ENCODE measurements around the gene LINGO3. TPM values are rescaled to one million over a fixed set of nuclear protein-coding genes. Genes with fewer than 3 reads are reported as not detected.

LINGO3 gene
- total RNA-seq, 2 donors from 2014 or later: 0.20 to 1.0 TPM

DNA sequence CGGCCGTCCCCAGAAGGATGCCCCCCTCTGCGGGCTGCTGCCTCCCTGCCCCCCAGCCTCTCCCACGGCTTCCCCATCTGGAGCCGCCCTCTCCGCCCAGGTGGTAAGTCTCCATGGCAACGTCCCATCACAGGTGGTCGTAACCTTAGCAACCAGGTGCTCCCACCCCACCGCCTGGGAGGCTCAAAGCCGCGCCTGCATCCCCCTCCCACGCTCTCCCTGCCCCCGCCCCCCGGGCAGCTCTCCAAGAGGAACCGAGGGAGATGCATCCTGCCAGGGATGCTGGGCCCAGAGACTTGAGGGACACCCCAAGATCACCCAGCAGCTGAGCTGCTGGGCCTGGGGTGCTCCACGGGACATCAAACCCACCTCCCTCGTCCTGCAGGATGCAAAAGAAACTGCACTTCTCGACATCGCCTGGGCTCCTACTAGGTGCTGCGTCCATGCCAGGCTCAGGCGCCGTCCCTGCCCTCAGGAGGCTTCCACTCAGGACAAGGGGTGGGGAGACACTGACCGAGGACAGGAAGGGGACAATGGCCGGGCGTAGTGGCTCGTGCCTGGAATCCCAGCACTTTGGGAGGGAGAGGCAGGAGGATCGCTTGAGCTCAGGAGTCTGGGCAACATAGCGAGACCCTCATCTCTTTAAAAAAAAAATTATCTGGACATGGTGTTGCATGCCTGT is 5.0 kb upstream of the LINGO3 start:
- Histone ChIP-seq H3K4me3 (ENCODE audit: low read length) (no peak overlapping the region), H3K4me1 (ENCODE audit: control insufficient read depth, insufficient read depth, low read length) (no peaks in the 10 kb centered on the region), H3K9ac (ENCODE audit: extremely low read depth, low read length, poor library complexity, severe bottlenecking) (no peak overlapping the region), H3K27me3 (ENCODE audit: control insufficient read depth, insufficient read depth, low read length, poor library complexity, severe bottlenecking) (peaks cover 13% of the 10 kb centered on the region), H3K27ac (ENCODE audit: low read depth, low read length) (no peak overlapping the region), H3K9me3 (ENCODE audit: control insufficient read depth, low read length) (peaks cover 15% of the 10 kb centered on the region), H3K36me3 (ENCODE audit: control insufficient read depth, insufficient read depth, low read length) (no peaks in the 10 kb centered on the region)
- H3K4me3 Mint-ChIP-seq: no peak overlapping the region
- DNase-seq: no peak
- TF ChIP-seq CTCF (conservative IDR thresholded peaks at IDR 0.05): peak; percentile 22
- H3K27me3 Mint-ChIP-seq (ENCODE audit: insufficient read depth): peaks cover 48% of the 10 kb centered on the region
- no peak overlapping the region for H3K27ac Mint-ChIP-seq
- peaks cover 3% of the 10 kb centered on the region for H3K4me1 Mint-ChIP-seq
- peaks cover 14% of the 10 kb centered on the region for H3K9me3 Mint-ChIP-seq
- H3K36me3 Mint-ChIP-seq (ENCODE audit: low read depth): no peaks in the 10 kb centered on the region
- WGBS, 2 experiments (ENCODE audit: insufficient coverage in 1 of 2, insufficient read length in 1 of 2): 65 to 71% methylated on average over 18 to 28 of the region's 28 CpGs

GRCh38 chr19:2311093-2311492 is 3.1 kb upstream of the LINGO3 start:
- no peak for DNase-seq
- H3K4me1 Mint-ChIP-seq: peaks cover 2% of the 10 kb centered on the region
- H3K4me1 ChIP-seq (ENCODE audit: control insufficient read depth, insufficient read depth, low read length): no peaks in the 10 kb centered on the region
- peaks cover 15% of the 10 kb centered on the region for H3K9me3 ChIP-seq (ENCODE audit: control insufficient read depth, low read length)
- H3K9ac ChIP-seq (ENCODE audit: extremely low read depth, low read length, poor library complexity, severe bottlenecking): no peak overlapping the region
- H3K36me3 ChIP-seq (ENCODE audit: control insufficient read depth, insufficient read depth, low read length): no peaks in the 10 kb centered on the region
- peaks cover 62% of the 10 kb centered on the region for H3K27me3 Mint-ChIP-seq (ENCODE audit: insufficient read depth)
- no peaks in the 10 kb centered on the region for H3K36me3 Mint-ChIP-seq (ENCODE audit: low read depth)
- no peak overlapping the region for H3K4me3 Mint-ChIP-seq
- H3K27ac ChIP-seq (ENCODE audit: low read depth, low read length): no peak overlapping the region
- peaks cover 21% of the 10 kb centered on the region for H3K27me3 ChIP-seq (ENCODE audit: control insufficient read depth, insufficient read depth, low read length, poor library complexity, severe bottlenecking)
- 90 to 92% methylated on average over 3 to 4 of the region's 4 CpGs for WGBS, 2 experiments (ENCODE audit: insufficient coverage in 1 of 2, insufficient read length in 1 of 2)
- no peak overlapping the region for H3K27ac Mint-ChIP-seq
- H3K4me3 ChIP-seq (ENCODE audit: low read length): no peak overlapping the region
- TF ChIP-seq CTCF (conservative IDR thresholded peaks at IDR 0.05): no peak
- peaks cover 14% of the 10 kb centered on the region for H3K9me3 Mint-ChIP-seq

- Histone ChIP-seq H3K27me3 (ENCODE audit: control insufficient read depth, insufficient read depth, low read length, poor library complexity, severe bottlenecking) (peaks cover 21% of the 10 kb centered on the region), H3K9me3 (ENCODE audit: control insufficient read depth, low read length) (peaks cover 6% of the 10 kb centered on the region), H3K9ac (ENCODE audit: extremely low read depth, low read length, poor library complexity, severe bottlenecking) (no peak overlapping the region), H3K4me3 (ENCODE audit: low read length) (no peak overlapping the region), H3K27ac (ENCODE audit: low read depth, low read length) (no peak overlapping the region), H3K4me1 (ENCODE audit: control insufficient read depth, insufficient read depth, low read length) (no peaks in the 10 kb centered on the region), H3K36me3 (ENCODE audit: control insufficient read depth, insufficient read depth, low read length) (no peaks in the 10 kb centered on the region)
- Mint-ChIP-seq H3K27ac (no peak overlapping the region), H3K9me3 (peaks cover 4% of the 10 kb centered on the region), H3K4me1 (no peaks in the 10 kb centered on the region), H3K36me3 (ENCODE audit: low read depth) (no peaks in the 10 kb centered on the region), H3K4me3 (no peak overlapping the region), H3K27me3 (ENCODE audit: insufficient read depth) (peaks cover 61% of the 10 kb centered on the region)
- no peak for TF ChIP-seq CTCF (conservative IDR thresholded peaks at IDR 0.05)
- 86 to 90% methylated on average over 9 to 17 of the region's 17 CpGs for WGBS, 2 experiments (ENCODE audit: insufficient coverage in 1 of 2, insufficient read length in 1 of 2)
- DNase-seq: no peak
Observed at GRCh38 chr19:2309734-2310362, 1.9 kb upstream of the LINGO3 start.
